Heart left ventricle (tissue), 13 donors: ENCODE measurements around the gene FCGR3B.
"Not testable (repeated sequence)": the region's sequence is repeated elsewhere in the genome, so short reads cannot be mapped to it uniquely, and the experiment has no call there.

Source experiments
- POLR2A ChIP-seq, 2 donors: fragments of 450-650 bp; IDR thresholded peaks; one replicate each; pipeline ENCODE4 v1.6.1; 2017; ENCODE audit warnings: antibody characterized with exemption in 2 of 2, mild to moderate bottlenecking in 2 of 2, moderate library complexity in 2 of 2
- TF ChIP-seq, protein P1 (sequence below), 12 donors: fragments of 200-600 bp; sonication (generic) in 4 of 12; IDR thresholded peaks; one replicate each; pipeline versions ENCODE4 v1.5.0 to v1.8.0; 2018 to 2022; ENCODE audit warnings: antibody characterized with exemption in 12 of 12, mild to moderate bottlenecking in 5 of 12
- donor health status: ischemic (EF 13 %, LVEDD 7.1; RV severe dilation, severe dysfunction).
- donor health status: DM: no; HTN: yes; CAD: no.
- donor health status: DM: no; HTN: no; CAD: no.
- donor health status: ischemic (EF 25% LVEDD 6.9; RV normal size, moderate dysfunction).
- donor health status: ischemic (EF 25% LVEDD 5.7; RV mildly dilated, moderate dysfunction).
- donor health status: ischemic (EF 35%, LVEDD 5.7; RV mildly dilated, moderate dysfunction).
- donor health status: nonischemic (EF 11% LVEDD 7.7; RV severe dilation, severe dysfunction).
- donor health status: DM: yes; HTN: yes; CAD: no.
- donor health status: PGD.
- donor health status: ischemic (EF 29% LVEDD 5.4; RV normal size, mild dysfunction).
- donor health status: nonischemic (EF 23%, LVEDD 6.1; RV moderate dilation, normal function).

DNA sequence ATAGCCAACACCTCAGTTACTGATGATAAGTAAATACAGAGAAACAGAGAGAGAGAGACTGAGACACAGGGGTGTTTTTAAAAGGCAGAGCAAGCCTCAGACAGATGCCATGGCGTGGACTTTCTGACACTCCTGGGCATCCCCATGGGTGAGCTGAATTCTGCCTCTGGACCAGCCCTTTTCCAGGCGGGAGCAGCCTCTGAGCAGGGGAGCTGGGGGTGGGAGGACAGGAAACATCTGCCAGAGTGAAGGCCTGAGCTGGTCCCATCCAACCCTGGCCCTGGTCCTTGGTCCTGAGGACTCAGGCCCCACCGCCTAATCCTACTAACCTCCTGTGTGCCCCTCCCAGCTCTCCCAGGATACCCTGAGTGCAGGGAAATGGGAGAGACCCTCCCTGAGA lies 43.9 kb upstream of the FCGR3B start:
- TF ChIP-seq, protein P1, sequence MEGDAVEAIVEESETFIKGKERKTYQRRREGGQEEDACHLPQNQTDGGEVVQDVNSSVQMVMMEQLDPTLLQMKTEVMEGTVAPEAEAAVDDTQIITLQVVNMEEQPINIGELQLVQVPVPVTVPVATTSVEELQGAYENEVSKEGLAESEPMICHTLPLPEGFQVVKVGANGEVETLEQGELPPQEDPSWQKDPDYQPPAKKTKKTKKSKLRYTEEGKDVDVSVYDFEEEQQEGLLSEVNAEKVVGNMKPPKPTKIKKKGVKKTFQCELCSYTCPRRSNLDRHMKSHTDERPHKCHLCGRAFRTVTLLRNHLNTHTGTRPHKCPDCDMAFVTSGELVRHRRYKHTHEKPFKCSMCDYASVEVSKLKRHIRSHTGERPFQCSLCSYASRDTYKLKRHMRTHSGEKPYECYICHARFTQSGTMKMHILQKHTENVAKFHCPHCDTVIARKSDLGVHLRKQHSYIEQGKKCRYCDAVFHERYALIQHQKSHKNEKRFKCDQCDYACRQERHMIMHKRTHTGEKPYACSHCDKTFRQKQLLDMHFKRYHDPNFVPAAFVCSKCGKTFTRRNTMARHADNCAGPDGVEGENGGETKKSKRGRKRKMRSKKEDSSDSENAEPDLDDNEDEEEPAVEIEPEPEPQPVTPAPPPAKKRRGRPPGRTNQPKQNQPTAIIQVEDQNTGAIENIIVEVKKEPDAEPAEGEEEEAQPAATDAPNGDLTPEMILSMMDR (IDR thresholded peaks at IDR 0.05), result not testable (repeated sequence)
- not testable (repeated sequence) for TF ChIP-seq POLR2A (IDR thresholded peaks at IDR 0.05)
